SK-N-SH (cell line): Measurements from ENCODE around the gene UBE2S.

Experiments
- CHD2 ChIP-seq: fragments of 150-350 bp; IDR thresholded peaks from 2 replicates; pipeline ENCODE4 v1.6.1; 2018; ENCODE audit warnings: low read length; ENCODE audit not compliant: partially characterized antibody
- CTCF ChIP-seq: fragments of 200-600 bp; sonication (generic); IDR thresholded peaks from 2 replicates; pipeline ENCODE4 v1.6.1; 2017; ENCODE audit warnings: antibody characterized with exemption, mild to moderate bottlenecking, moderate library complexity
- EP300 ChIP-seq, 2 experiments: IDR thresholded peaks; 2 replicates each; pipeline versions ENCODE4 v1.4.0 to v1.6.1; 2012; ENCODE audit warnings: borderline replicate concordance in 1 of 2, low read depth in 1 of 2, low read length in 1 of 2
- EZH2phosphoT487 ChIP-seq: fragments of 200-600 bp; sonication (generic); IDR thresholded peaks from 2 replicates; pipeline ENCODE4 v1.6.1; 2017; ENCODE audit warnings: low read depth, mixed run types, mild to moderate bottlenecking, antibody characterized with exemption, moderate library complexity, borderline replicate concordance
- FOXM1 ChIP-seq: IDR thresholded peaks from 2 replicates; pipeline ENCODE4 v1.4.0; 2012; ENCODE audit warnings: low read depth, mild to moderate bottlenecking
- GABPA ChIP-seq: IDR thresholded peaks from 2 replicates; pipeline ENCODE4 v1.4.0; 2012; ENCODE audit warnings: low read depth, mild to moderate bottlenecking
- REST ChIP-seq: IDR thresholded peaks from 2 replicates; pipeline ENCODE4 v1.6.1; 2012; ENCODE audit warnings: mild to moderate bottlenecking, low read depth, low read length, moderate library complexity
- RFX5 ChIP-seq: IDR thresholded peaks from 2 replicates; pipeline ENCODE4 v1.6.1; 2012; ENCODE audit warnings: mild to moderate bottlenecking, improper control_type of control experiment, low read length
- SMC3 ChIP-seq: IDR thresholded peaks from 2 replicates; pipeline ENCODE4 v1.6.1; 2012; ENCODE audit warnings: low read depth, low read length, improper control_type of control experiment
- TF ChIP-seq, protein P1 (sequence below): IDR thresholded peaks from 2 replicates; pipeline ENCODE4 v1.4.0; 2012; ENCODE audit warnings: low read depth
- TF ChIP-seq, protein P2 (sequence below): IDR thresholded peaks from 2 replicates; pipeline ENCODE4 v1.4.0; 2012; ENCODE audit warnings: low read depth, borderline replicate concordance

- no peak for TF ChIP-seq RFX5
- TF ChIP-seq EZH2phosphoT487, result no peak
- TF ChIP-seq FOXM1, result no peak
- TF ChIP-seq GABPA, result no peak
- no peak for TF ChIP-seq CHD2
- no peak for TF ChIP-seq CTCF
- TF ChIP-seq REST, result no peak
- TF ChIP-seq SMC3, result no peak
- TF ChIP-seq, protein P1, sequence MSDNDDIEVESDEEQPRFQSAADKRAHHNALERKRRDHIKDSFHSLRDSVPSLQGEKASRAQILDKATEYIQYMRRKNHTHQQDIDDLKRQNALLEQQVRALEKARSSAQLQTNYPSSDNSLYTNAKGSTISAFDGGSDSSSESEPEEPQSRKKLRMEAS, result no peak
- TF ChIP-seq EP300 (IDR thresholded peaks at IDR 0.05; ENCODE audit: borderline replicate concordance in 1 of 2, low read depth in 1 of 2, low read length in 1 of 2), result no peak
- TF ChIP-seq, protein P2, sequence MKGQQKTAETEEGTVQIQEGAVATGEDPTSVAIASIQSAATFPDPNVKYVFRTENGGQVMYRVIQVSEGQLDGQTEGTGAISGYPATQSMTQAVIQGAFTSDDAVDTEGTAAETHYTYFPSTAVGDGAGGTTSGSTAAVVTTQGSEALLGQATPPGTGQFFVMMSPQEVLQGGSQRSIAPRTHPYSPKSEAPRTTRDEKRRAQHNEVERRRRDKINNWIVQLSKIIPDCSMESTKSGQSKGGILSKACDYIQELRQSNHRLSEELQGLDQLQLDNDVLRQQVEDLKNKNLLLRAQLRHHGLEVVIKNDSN, result no peak
These were observed 16.9 kb upstream of the UBE2S start for GRCh38 chr19:55424518-55424917.
